ENCODE data around the gene MYBBP1A.
"Not testable (repeated sequence)": the region's sequence is repeated elsewhere in the genome, so short reads cannot be mapped to it uniquely, and the experiment has no call there.

The MYBBP1A gene

DNA sequence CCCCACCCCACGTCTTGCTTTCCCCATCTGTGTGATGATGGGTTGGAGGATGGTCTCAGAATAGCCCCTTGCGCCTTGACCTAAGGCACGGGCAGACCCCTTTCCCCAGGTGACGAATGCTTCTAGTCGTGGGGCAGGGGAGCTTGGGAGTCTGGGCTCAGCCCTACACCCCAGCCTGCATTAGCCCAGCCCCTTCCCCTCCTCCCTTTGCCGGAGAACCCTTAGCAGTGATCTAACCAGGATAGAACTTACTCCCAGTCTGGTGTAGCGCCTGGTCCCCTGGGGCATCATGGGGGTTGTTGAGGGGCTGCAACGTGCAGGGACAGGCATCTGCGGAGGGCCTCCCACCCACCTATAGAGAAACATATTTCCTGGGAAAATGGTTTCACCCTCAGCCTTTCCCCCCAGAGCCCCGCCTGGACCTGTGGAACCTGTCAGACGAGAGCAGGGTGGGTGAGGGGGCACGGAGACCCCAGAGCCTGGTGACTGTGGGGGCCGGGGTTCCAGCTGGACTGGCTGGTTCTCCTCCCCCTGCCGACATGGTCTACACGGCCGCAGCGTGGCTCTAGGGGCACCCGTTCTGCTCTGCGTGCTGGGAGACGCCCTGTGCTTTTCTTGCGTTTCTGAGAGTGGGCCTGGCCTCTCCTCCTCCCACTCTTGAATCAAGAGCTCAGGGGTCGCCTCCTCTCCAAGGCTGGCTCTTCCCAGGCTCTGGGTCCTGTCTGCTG is 33.9 kb upstream of the MYBBP1A start:
- DNase-seq (ENCODE audit: low read depth in 2 of 2) = no peak

DNA sequence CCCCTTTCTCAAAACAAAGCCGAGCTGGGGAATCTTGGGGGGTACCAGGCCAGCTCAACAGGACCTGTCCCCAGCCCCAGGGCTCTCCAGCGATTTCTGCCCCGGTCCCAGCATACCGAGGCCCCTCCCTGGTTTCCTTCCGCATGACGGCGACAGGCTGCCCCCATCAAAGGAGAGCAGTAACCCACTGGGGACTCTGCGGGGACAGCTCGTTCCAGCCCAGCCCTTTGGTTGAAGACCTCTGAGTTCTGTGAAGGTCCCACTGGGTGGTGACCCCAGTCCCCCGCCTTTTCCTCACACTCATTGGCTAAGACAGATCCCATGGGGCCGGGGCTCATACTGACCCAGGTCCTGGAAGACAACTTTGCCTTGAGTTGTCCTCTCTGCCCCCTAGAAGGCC is 33.2 kb upstream of the MYBBP1A start:
- no peak for DNase-seq (ENCODE audit: low read depth in 2 of 2)

DNA sequence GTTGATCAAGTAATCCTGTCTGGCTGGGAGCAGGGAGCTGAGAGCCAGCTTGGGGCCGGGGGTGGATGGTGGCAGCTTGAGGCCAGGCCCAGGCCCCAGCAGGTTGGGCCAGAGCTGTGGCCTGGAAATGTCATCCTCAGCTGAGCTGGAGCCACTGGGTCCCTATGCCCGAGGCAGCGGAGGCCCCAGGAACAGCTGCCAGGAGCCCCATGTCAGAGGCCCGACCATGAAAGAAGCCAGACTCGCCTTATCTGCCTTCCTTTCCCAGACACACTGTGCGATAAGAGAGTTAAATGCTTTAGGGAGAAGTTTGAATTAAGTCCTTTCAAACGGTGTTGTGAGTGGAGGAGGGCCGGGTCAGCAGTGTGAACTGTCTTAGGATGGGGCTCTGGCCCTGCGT is 32.6 kb upstream of the MYBBP1A start:
- DNase-seq (ENCODE audit: low read depth in 2 of 2) = no peak

DNA sequence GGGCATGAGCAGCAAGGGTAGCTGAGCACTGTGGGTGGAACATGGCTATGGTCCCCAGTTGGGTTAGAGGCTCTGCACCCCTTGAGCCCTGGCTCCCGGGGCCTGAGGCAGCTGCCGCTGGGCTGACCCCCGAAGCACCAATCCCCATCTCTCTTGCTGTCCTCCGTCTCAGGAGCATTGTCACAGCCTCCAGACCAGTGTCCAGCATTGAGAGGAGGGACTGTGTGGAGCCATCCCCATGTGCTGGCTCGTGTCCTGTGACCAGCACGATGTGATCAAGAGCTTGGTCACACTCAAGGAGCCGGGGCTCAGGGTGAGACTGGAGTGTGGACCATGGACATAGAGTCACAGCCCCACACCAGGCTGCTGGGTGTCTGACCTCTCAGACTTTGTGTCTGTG is 32.0 kb upstream of the MYBBP1A start:
- DNase-seq (ENCODE audit: low read depth in 2 of 2) = no peak

DNA sequence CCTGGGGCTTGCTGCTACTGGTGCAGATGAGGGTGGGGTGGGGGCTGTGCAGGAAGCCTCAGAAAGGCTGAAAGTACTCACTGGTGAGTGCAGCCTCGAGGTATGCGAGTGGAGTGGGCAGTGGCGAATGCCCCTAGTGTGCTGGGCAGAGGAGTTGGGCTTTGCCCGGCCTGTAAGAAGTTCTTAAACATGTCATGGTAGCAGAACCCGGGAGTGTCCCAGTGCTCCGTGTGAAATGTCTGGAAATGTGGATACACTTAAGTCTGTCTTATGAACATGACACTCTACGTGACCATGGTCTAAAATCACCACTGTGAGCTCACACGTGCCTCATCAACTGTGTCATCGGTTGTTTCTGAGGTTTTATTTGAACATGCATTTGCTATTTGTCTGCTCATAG is 30.9 kb upstream of the MYBBP1A start:
- DNase-seq (ENCODE audit: low read depth in 2 of 2) = no peak

DNA sequence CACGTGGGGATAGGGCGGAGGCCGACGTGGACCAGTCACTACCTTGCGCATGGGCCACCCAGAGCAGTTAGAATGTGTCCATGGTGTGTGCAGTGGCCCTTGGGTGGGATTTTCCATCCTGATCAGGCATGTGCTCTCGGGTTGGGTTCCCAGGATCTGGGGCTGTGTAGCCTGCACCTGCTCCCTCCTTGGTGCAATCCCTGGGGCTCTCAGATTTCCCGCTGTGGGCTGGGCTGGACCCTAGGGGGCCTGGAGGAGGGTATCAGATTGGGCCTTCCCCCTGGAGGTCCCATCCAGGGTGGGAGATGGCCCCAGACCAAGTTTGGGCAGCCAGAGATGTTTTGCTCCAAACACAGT is 30.4 kb upstream of the MYBBP1A start:
- no peak for DNase-seq (ENCODE audit: low read depth in 2 of 2)

DNA sequence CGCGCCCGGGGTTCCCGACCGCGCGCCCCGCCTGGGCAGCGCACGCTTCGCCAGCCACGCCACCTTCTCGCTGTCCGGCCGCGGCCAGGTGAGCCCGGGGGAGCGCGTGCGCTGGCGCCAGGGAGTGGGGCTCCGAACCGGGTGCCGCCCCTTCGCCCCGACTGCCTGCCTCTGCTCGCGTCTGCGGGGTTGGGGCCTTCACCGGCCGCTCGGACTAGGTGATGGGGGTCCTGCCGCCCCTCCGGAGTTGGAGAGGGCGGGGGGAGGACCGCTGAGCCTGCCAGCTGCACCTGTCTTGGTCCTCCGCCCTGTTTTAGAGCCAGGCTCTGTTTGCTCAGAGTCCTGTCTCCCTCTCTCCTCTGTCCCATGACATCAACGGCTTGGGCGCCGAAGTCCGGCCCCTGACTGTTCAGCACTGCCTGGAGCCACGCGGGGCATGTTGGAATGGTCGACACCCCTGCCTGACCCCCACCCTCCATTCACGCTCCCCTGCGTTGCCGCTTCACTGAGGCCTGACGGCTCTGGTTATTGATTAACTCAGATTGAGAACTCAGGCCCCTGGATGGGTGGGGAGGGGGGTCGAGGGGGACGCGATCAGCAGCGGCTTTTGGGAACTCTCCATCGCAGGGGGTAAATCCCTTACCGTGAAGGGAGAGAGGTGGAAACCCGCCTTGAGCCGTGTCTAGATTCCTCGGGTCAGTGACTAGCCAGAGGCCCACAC is 29.9 kb upstream of the MYBBP1A start:
- DNase-seq (ENCODE audit: low read depth in 2 of 2) = no peak

DNA sequence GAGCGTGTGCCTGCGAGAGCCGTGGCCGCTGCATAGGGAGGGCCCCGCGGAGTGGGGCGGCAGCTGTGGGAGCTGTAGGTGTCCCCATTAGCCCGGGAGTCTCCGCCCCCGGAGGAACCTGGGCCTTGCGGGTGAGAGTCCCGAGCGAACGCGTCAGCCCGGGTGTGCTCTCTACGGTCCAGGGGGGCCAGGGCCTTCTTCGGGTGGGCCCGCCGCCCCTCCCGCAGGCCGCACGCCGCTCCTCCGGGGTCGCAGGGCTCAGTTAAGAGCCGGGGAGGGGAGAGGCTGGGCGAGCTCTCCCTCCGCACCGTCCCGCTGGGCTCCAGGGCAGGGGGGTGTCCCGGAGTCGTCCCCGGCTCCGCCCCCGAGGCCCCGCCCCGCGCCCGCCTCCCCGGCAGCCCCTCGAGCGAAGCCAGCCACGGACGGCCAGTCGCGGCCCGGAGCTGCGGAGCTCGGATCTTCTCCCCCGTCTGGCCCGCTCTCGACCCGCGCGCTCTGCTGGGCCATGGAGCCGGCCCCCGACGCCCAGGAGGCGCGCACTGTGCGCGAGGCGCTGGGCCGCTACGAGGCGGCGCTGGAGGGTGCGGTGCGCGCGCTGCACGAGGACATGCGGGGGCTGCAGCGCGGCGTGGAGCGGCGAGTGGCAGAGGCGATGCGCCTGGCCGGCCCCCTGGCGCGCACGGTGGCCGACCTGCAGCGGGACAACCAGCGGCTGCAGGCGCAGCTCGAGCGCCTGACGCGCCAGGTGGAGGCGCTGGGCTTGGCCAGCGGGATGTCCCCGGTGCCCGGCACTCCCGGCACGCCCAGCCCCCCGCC is 29.1 kb upstream of the MYBBP1A start, which contains the start of gene SMTNL2:
SMTNL2 (plus strand) TSS at position 429 of the 816 bp plus-strand sequence; CDS start at position 506, 77 bp downstream.
- DNase-seq (ENCODE audit: low read depth in 2 of 2) = no peak

DNA sequence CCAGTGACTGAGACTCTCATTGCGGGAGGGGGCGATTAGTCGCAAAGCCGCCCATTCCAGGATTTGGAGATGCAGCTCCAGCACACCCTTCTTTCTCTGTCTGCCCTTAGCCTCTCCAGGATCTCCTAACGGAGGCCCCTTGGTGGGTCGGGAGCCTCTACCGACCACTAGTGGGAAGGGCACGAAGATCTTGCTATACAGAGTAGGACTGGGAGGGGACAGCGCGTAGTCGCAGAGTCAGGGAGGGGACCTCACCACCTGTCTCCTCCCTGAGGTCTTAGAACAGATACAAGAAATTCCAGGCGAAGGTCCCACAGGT is 28.6 kb upstream of the MYBBP1A start:
- no peak for DNase-seq (ENCODE audit: low read depth in 2 of 2)

DNA sequence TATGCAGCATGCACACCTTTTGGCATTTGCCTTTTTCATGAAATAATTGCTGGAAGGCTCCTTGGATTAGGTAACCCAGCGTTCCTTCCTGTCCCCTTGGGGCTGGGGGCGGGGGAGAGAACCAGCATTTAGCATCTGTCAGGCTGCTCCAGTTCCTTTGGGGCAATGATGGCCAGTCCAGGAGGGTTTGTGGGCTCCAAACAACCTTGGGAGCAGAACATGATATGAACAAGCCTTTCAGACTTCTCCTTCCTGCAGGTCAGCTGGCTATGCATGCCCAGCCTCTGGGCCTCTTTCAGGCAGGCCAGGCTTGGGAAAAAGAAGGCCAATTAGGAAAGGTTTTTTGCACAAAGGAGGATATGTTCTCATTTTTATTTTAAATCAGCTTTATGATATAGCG is 28.0 kb upstream of the MYBBP1A start:
- no peak for DNase-seq (ENCODE audit: low read depth in 2 of 2)

DNA sequence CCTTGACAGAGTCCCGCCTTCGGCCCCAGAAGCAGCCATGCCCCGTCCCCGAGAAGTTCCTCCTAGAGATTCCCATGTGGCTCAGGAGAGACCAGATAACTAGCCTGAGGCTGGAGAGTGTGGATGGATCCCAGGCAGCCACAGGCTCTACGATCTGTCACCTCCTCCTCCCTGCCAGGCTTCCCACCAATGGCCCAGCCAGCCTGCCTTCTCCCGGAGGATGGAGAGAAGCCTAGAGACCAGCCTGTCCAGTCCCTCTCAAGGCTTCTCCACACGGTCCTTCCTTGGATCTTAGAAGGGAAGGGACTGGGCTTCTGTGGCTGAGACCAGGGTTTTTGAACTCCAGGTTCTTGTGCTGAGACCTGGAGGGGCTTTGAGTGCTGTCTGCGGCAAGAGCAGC is 27.5 kb upstream of the MYBBP1A start:
- DNase-seq (ENCODE audit: low read depth in 2 of 2) = no peak

DNA sequence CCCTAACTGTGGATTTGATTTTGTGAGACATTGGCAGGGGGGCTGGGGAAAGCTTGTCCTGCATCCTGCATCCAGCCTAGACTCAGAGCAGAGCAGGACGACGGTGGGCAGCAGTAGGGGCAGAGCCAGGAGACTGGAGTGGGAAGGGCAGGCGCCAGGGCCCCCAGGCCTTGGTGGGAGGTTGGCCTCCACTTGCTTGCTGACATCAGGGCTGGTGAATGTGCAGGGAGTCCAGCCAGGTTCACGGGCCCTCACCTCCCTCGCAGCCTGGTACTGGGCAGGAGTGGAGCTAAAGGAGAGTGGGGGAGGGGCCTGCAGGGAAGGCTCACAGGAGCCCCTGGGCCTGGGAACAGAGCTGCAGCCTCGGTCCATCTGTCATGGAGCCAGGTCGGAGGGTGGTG is 26.9 kb upstream of the MYBBP1A start:
- no peak for DNase-seq (ENCODE audit: low read depth in 2 of 2)

DNA sequence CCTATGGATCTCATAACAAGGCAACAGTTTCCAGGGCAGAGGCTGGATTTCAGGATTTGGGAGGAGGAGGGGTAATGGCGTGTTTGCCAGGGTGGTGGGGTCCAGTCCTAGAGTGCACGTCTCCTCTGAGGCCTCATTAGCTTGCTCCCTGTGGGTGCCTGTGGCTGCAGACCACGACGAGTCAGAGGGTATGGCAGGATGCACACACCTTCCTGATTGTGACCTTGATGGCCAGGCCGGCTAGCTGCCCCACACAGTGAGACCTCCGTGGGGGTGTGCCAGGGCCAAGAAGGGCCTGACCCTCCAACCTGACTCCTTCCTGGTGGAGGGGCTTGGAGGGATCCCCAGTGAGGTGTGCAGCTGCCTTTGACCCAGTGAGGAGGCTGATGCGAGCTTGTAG is 25.1 kb upstream of the MYBBP1A start:
- no peak for DNase-seq (ENCODE audit: low read depth in 2 of 2)

DNA sequence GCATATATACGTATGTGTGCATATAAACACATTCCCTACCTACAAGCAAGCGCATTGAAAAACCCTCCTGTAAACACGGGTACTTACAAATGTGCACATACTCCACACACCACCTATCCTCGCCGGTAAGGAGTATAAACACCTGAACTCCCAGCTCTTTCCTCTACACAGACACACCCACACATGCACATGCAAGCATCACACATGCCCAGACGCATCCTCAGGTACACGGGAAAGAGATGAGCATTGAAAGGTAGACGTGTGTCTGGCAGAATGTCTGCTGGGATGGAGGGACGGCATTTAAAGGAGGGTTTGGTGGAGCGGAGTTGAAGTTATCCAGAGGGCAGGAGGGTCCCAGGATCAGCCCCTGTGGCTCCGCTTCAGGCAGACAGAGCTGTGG is 24.5 kb upstream of the MYBBP1A start:
- DNase-seq (ENCODE audit: low read depth in 2 of 2) = no peak

DNA sequence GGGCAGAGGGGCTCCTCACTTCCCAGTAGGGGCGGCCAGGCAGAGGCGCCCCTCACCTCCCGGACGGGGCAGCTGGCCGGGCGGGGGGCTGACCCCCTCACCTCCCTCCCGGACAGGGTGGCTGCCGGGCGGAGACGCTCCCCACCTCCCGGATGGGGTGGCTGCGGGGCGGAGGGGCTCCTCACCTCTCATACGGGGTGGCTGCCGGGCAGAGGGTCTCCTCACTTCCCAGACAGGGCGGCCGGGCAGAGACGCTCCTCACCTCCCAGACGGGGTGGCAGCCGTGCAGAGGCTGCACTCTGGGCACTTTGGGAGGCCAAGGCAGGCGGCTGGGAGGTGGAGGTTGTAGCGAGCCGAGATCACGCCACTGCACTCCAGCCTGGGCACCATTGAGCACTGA is 23.2 kb upstream of the MYBBP1A start:
- not testable (repeated sequence) for DNase-seq (ENCODE audit: low read depth in 2 of 2)

DNA sequence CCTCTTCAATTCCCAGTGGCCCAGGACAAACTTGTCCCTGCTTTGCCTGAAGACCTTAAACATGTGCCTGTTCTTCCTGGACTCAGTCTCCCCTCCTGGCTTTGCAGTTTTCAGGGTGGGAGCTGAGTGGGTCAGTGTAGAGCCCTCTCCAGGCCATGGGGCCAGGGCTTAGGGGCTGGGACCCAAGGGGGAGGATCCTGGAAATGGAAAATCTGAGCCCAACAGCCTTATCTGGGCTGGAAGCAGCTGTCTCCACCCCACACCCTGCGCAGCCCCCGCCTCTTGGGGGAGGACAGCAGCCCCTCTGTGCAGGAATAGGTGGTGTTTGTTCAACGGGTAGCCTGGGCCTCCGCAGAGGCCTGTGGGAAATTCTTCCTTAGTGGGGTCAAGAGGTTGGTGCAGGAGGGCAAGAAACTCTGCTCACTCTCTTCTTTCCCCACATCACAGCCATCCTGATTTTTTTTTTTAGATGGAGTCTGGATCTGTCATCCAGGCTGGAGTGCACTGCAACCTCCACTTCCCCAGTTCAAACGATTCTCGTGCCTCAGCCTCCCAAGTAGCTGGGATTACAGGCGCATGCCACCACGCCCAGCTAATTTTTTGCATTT is 22.3 kb upstream of the MYBBP1A start:
- DNase-seq (ENCODE audit: low read depth in 2 of 2) = no peak

DNA sequence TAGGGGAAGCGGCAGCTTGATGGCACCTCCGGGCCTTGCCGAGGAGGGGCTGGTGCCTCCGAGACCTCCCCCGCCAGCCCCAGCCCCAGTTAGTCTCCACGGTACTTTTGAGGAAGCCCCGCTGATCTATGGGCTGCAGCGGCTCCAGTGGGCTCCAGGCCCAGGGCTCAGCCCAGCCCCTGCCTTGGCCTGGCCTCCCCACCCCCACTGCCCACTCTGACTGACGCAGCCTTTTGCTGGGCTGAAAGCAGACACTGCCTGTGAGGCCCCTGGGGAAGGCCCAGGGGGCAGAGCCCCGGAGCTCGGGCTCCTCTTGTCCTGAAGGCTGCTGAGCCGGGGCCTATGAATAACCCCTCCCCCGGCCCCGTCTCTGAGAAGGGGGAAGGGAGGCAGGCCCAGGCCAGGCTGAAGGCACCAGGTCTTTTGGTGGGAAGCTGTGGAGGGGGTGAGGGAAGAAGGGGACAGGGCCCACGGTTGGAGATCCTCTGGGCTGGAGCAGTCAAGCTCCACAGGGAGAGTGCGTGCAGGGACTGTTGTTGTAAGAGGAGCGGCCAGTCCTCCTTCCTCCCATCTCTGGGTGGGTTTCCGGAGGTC is 21.6 kb upstream of the MYBBP1A start:
- no peak for DNase-seq (ENCODE audit: low read depth in 2 of 2)

DNA sequence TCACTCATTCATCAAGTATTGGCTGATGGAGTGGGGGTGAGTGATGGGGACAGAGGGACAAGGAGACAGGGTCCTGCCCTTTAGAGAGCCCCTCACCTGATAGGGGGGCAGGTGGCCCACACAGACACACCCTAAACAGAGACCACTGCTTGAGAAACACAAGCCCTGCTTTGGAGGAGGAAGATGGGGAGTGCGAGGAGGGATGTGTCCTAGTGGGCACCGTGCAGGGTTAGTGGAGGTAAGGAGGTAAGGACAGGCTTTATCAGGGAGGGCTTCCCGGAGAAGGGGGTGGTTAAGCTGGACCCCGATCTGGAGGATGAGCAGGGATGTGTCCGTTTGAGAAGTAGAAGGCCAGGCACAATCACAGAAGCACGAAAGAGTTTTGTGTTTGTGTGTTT is 21.0 kb upstream of the MYBBP1A start:
- DNase-seq (ENCODE audit: low read depth in 2 of 2) = no peak

DNA sequence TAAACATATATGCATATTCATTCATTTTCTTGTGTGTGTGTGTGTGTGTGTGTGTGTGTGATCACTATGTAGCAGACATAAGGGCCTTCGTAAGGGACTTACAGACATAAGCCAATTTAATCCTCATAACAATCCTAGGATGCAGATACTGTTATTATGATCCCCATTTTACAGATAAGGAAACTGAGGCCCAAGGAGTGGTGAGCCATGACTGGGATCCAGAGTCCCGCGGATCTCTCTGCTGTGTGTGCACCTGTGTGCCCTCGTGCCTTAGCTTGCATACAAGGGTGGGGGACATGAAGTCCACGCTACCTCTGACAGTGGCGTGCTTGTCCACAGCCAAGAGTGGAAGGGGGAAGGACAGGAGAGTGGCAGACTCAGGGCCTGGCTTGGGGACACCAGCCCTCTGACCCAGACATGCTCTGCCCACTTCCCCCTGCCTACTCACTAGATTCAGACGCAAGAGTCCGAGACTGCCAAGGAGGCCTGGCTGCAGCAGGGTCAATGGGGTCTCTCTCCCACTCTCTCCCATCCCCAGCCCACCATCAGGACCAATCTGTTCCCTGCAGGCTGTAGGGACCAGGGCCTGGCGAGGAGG is 19.4 kb upstream of the MYBBP1A start:
- no peak for DNase-seq (ENCODE audit: low read depth in 2 of 2)

DNA sequence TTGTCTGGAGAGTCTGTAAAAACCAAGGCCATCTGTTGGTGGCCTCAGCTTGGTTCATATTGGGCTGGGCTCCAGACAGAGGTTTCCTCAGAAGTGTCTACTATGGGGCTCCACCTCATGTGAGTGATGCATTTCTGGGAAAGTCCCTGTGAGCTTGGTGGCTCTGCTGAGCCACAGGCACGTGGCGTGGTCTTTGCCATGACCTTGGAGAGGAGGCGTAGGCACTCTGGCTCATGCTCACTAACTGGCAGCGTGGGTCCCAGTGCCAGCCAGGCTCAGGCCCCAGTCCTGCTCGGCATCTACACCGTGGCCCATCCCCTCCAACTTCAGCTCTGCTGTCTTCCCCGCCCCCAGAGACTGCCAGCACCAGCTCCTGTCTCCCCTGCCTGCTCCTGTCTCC is 18.5 kb upstream of the MYBBP1A start:
- DNase-seq (ENCODE audit: low read depth in 2 of 2) = peak; percentile 15 to 54

DNA sequence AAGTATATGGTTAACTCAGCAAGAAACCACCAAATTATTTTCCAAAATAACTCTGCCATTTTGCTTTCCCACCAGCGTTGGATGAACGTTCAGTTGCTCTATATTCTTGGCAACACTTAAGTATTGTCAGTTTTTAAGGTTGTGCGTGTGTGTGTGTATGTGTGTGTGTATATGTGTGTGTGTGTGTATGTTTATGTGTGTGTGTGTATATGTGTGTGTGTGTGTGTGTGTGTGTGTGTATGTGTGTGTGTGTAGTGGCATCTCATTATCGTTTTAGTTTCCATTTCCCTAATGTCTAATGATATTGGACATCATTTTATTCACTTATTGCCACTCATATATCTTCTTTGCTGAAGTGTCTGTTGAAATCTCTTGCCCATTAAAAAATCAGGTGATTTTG is 17.9 kb upstream of the MYBBP1A start:
- no peak for DNase-seq (ENCODE audit: low read depth in 2 of 2)

DNA sequence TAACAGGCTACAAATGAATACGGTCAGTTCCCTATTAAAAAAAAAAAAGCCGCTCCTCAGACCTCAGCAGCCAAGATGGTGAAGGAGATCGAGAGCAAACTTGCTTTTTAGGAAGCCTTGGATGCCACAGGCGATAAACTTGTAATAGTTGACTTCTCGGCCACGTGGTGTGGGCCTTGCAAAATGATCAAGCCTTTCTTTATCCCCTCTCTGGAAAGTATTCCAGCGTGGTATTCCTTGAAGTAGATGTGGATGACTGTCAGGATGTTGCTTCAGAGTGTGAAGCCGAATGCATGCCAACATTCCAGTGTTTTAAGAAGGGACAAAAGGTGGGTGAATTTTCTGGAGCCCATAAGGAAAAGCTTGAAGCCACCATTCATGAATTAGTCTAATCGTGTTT is 16.9 kb upstream of the MYBBP1A start:
- DNase-seq (ENCODE audit: low read depth in 2 of 2) = no peak
